ENCODE measurements around the gene PDLIM4. TPM values are rescaled to one million over a fixed set of nuclear protein-coding genes. Genes with fewer than 3 reads are reported as not detected.

The PDLIM4 gene
- total RNA-seq, 1 donor from 2014 or later, result 2.0 TPM

DNA sequence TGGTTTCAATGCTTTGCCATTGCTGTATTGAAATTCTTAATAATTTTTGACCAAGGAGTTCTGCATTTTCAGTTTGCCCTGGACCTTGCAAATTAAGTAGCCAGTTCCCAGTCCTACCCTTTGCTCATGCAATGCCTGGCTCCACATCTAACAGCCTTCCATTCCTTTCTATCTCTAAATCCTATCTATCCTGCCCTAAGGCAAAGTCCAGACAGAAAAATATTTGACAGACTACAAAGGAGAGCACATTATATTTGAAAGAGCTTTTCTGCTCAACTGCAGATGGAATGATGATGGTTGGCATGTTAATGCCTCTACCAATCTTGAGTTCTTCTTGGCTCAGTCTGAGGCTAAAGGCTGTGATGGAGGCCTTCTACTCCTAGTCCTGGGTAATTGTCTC, 52.2 kb downstream of the PDLIM4 start:
- H3K36me3 Mint-ChIP-seq (ENCODE audit: low read depth), result peaks cover 4% of the 10 kb centered on the region
- no peak overlapping the region for H3K4me3 Mint-ChIP-seq
- intact Hi-C loops (cut with micrococcal nuclease), result no loop called here
- no peaks in the 10 kb centered on the region for H3K4me1 Mint-ChIP-seq (ENCODE audit: low read depth)
- no peak for DNase-seq (ENCODE audit: low spot score)
- H3K27me3 Mint-ChIP-seq (ENCODE audit: insufficient read depth), result peaks cover 3% of the 10 kb centered on the region
- H3K9me3 Mint-ChIP-seq, result peaks cover 7% of the 10 kb centered on the region
- no peak overlapping the region for H3K27ac Mint-ChIP-seq

DNA sequence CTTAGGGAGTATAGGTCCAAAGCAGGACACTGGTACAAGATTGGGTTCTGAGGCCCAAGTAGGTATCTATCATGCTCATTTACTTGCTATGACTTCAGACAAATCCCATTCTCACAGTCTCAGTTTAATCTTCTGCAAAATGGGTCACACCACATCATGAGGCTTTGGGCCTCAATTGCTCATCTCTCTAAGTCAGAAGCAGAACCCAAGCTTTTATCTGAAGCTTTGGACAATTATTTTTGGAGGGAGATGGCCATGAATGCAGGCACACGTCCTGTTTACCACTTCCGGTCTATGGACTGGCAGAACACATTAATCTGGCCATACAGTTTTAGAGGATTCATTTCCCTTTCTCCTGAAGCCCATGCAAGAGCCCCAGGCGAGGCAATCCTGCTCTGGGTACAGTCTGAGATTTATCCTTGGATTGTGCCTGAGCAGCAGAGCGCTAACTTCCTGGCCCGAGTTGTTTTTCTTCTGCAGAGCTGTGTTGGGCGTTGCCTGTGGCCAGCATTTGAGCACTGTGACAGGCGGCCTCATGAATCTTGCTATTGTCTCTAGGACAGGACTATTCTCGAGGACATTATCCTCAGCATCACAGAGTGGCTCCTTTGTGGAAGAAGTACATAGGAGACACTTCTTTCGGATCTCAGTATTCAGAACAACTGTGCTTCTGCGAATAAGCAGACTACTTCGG, 52.8 kb downstream of the PDLIM4 start:
- H3K36me3 Mint-ChIP-seq (ENCODE audit: low read depth), result peaks cover under 1% of the 10 kb centered on the region
- H3K9me3 Mint-ChIP-seq, result peaks cover 2% of the 10 kb centered on the region
- intact Hi-C loops (cut with micrococcal nuclease), result no loop called here
- H3K27ac Mint-ChIP-seq, result no peak overlapping the region
- peaks cover 3% of the 10 kb centered on the region for H3K27me3 Mint-ChIP-seq (ENCODE audit: insufficient read depth)
- no peak overlapping the region for H3K4me3 Mint-ChIP-seq
- no peaks in the 10 kb centered on the region for H3K4me1 Mint-ChIP-seq (ENCODE audit: low read depth)
- no peak for DNase-seq (ENCODE audit: low spot score)

DNA sequence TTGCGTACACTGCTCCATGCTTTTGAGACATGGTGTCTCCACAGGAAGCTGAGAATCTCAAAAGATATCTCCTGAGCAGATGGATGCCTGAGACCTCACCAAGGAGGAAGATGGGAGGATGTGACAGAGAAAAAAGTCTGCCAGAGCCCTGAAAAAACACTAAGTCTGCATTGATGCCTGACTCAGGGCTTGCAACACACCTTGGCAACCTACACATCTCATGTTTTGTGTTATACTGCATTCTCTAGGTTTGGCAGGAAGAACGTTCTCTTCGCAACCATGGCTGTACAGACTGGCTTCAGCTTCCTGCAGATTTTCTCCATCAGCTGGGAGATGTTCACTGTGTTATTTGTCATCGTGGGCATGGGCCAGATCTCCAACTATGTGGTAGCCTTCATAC, 55.9 kb downstream of the PDLIM4 start:
- Mint-ChIP-seq H3K27ac (no peak overlapping the region), H3K27me3 (ENCODE audit: insufficient read depth) (no peaks in the 10 kb centered on the region), H3K4me3 (no peak overlapping the region), H3K36me3 (ENCODE audit: low read depth) (no peaks in the 10 kb centered on the region), H3K4me1 (ENCODE audit: low read depth) (no peaks in the 10 kb centered on the region), H3K9me3 (no peaks in the 10 kb centered on the region)
- DNase-seq (ENCODE audit: low spot score), result no peak
- intact Hi-C loops (cut with micrococcal nuclease), result no loop called here

DNA sequence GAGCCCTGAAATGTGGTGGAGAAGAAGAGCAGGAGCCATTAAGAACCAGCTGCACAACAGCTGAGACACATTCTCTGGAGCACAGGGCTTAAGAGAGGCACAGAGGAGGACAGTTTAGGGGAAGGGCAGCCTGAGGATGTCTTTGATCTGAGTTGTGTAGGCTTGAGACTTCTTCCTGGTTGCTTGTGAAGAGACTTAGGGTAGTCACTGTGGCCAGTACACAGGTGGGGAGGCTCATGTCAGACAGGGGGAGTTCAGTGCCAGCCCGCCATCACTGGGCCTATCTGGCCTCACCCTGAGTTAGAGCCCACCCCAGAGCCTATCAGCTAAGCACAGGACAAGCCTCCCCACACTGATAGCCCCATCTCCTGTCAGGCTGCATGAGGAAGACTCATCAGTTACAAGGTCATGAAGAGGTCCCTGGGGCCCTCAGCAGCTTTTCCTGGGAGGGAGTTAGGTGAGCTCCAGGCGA, 56.5 kb downstream of the PDLIM4 start:
- Mint-ChIP-seq H3K36me3 (ENCODE audit: low read depth) (no peaks in the 10 kb centered on the region), H3K4me3 (no peak overlapping the region), H3K9me3 (no peaks in the 10 kb centered on the region), H3K27me3 (ENCODE audit: insufficient read depth) (no peaks in the 10 kb centered on the region), H3K27ac (no peak overlapping the region), H3K4me1 (ENCODE audit: low read depth) (no peaks in the 10 kb centered on the region)
- no peak for DNase-seq (ENCODE audit: low spot score)
- intact Hi-C loops (cut with micrococcal nuclease), result no loop called here

DNA sequence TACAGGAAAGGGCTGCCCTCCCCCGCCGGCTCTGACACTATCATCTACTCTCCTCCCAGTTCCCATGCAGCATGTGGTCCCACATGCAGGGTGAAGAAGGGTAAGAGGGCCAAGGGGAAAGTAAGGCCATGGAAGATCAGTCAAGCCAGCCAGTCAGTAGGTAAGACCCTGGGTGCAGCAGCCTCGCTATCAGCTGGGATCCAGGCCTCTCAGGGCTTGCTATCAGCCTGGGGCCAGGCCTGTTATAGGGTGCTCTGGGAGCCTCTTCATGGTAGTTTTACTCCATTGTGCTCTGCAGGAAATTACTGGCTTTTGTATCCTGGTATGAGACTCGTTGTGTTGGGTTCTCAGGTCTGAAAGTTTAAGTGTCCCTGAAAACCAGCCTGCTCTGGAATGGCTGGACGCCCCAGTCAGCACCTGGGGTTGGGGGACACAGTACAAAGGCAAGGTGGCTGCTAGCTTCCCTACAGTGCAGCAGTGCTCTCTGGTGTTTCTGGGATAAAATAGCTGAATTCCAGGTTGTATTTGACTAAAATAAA, 58.1 kb downstream of the PDLIM4 start:
- DNase-seq (ENCODE audit: low spot score), result no peak
- H3K36me3 Mint-ChIP-seq (ENCODE audit: low read depth), result no peaks in the 10 kb centered on the region
- H3K27me3 Mint-ChIP-seq (ENCODE audit: insufficient read depth), result no peaks in the 10 kb centered on the region
- H3K27ac Mint-ChIP-seq, result no peak overlapping the region
- no peaks in the 10 kb centered on the region for H3K9me3 Mint-ChIP-seq
- H3K4me3 Mint-ChIP-seq, result no peak overlapping the region
- no peaks in the 10 kb centered on the region for H3K4me1 Mint-ChIP-seq (ENCODE audit: low read depth)
- intact Hi-C loops (cut with micrococcal nuclease), result no loop called here

DNA sequence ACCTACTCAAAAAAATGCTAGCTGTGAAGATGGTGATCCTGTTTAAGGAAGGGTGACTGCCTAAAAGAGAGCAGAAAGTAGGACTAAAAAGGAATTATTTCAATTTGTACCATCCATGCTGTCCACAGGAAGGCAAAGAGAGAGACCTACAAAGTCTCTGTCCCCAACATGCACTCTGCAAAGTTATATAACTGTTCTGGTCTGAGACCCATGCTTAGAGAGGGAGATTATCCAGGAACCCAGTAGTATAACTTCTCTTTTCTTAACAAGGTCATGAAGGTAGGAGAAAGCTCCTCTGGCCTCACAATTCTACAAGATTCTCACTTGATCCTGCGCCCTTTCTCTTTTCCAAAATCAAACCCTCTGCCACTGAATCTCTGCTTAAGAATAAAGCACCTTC, 62.5 kb downstream of the PDLIM4 start:
- Mint-ChIP-seq H3K27ac (no peak overlapping the region), H3K36me3 (ENCODE audit: low read depth) (peaks cover 2% of the 10 kb centered on the region), H3K4me3 (no peak overlapping the region), H3K27me3 (ENCODE audit: insufficient read depth) (peaks cover 3% of the 10 kb centered on the region), H3K4me1 (ENCODE audit: low read depth) (no peaks in the 10 kb centered on the region), H3K9me3 (no peaks in the 10 kb centered on the region)
- intact Hi-C loops (cut with micrococcal nuclease), result no loop called here
- DNase-seq (ENCODE audit: low spot score), result no peak

DNA sequence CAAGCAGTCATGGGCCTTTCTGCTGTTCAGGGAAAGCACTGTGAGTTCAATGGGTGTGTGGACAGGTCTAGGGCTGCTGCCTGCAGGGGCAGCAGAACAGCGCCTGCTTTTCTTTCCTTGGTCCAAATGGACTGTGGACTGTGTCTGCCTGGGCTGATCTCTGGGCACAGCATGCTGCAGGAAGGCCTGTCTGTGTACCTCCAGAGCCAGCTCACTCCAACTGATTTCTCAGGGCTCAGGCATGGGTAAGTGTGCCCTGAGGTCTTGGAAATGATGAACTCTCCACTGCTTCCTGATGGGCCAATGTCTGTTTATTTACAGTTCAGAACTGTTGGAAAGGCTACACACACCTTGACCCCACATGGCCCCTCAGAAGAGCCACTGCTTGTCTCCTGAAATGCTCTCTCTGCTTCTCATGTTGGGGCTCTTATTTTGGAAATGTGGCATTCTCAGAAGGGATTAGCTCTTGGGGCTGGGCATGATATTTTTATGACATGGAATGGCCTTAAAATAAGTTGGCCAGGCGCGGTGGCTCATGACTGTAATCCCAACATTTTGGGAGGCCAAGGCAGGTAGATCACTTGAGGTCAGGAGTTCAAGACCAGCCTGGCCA, 63.7 kb downstream of the PDLIM4 start:
- H3K9me3 Mint-ChIP-seq, result no peaks in the 10 kb centered on the region
- intact Hi-C loops (cut with micrococcal nuclease), result no loop called here
- peaks cover 2% of the 10 kb centered on the region for H3K36me3 Mint-ChIP-seq (ENCODE audit: low read depth)
- no peak overlapping the region for H3K4me3 Mint-ChIP-seq
- no peak for DNase-seq (ENCODE audit: low spot score)
- H3K27me3 Mint-ChIP-seq (ENCODE audit: insufficient read depth), result peaks cover 3% of the 10 kb centered on the region
- no peak overlapping the region for H3K27ac Mint-ChIP-seq
- no peaks in the 10 kb centered on the region for H3K4me1 Mint-ChIP-seq (ENCODE audit: low read depth)

DNA sequence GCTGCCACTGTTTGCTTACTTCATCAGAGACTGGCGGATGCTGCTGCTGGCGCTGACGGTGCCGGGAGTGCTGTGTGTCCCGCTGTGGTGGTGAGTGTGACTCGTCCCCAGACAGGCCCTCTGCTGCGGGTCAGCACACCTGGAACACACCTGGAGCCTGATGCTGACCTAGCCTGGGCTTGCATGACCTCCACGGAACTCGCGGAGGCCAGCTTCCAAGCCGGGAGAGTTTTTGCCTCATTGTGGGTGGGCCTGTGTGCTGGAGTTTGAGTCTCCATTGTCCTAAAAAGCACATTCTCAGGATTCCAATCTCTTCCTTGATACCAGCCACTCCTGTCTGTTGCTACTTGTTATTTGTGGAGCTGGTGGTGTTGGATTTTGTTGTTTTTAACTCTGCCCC, 64.8 kb downstream of the PDLIM4 start:
- intact Hi-C loops (cut with micrococcal nuclease), result no loop called here
- H3K4me3 Mint-ChIP-seq, result no peak overlapping the region
- peaks cover 2% of the 10 kb centered on the region for H3K36me3 Mint-ChIP-seq (ENCODE audit: low read depth)
- H3K4me1 Mint-ChIP-seq (ENCODE audit: low read depth), result no peaks in the 10 kb centered on the region
- no peak overlapping the region for H3K27ac Mint-ChIP-seq
- peaks cover 3% of the 10 kb centered on the region for H3K27me3 Mint-ChIP-seq (ENCODE audit: insufficient read depth)
- DNase-seq (ENCODE audit: low spot score), result no peak
- no peaks in the 10 kb centered on the region for H3K9me3 Mint-ChIP-seq

Other genes with a start within 250 kb of the PDLIM4 start
- 48.1 and 50.6 TPM in 2 replicates for gene ACSL6, start 246.0 kb upstream of the PDLIM4 start, total RNA-seq
- gene IL3, start 197.0 kb upstream of the PDLIM4 start, total RNA-seq, result 94.6 and 98.5 TPM in 2 replicates
- gene CSF2, start 183.9 kb upstream of the PDLIM4 start, total RNA-seq, result 1,648 and 1,678 TPM in 2 replicates
- 48.7 and 49.4 TPM in 2 replicates for gene P4HA2, start 29.8 kb upstream of the PDLIM4 start, total RNA-seq
- 1.6 and 2.6 TPM in 2 replicates for gene SLC22A4, start 36.7 kb downstream of the PDLIM4 start, total RNA-seq
- gene SLC22A5, start 112.0 kb downstream of the PDLIM4 start, total RNA-seq, result 4.3 and 6.2 TPM in 2 replicates
- 190 and 198 TPM in 2 replicates for gene IRF1, start 233.1 kb downstream of the PDLIM4 start, total RNA-seq

All from activated T-helper 1 cell treated with anti-CD3 and anti-CD28 coated beads, Interleukin-12 subunit alpha, Interleukin-12 subunit beta, Interleukin-2, Interleukin-4 antibody, amounts not matched to agents 30 ng/mL and 10 ng/mL and 1 ng/mL, durations not matched to agents 14 hours and 24 hours and 36 hours (primary cell).